Measurements from ENCODE around the gene SBDS.
A peak's percentile ranks its signal among the peaks of the same experiment; 100 is the strongest.

SBDS gene

GRCh38 chr7:66952343-66953043, 42.9 kb downstream of the SBDS start:
- H3K4me3 ChIP-seq (ENCODE audit: low read depth, low read length), result no peak overlapping the region
- DNase-seq (ENCODE audit: low read depth), result peak; percentile 11

- peak; percentile 17 for DNase-seq (ENCODE audit: low read depth)
- no peak overlapping the region for H3K4me3 ChIP-seq (ENCODE audit: low read depth, low read length)
Measured at GRCh38 chr7:66950763-66951162, 44.6 kb downstream of the SBDS start.

- DNase-seq (ENCODE audit: low read depth), result no peak
Measured at GRCh38 chr7:66950311-66950710, 45.1 kb downstream of the SBDS start.

GRCh38 chr7:66948480-66949109, 46.8 kb downstream of the SBDS start:
- no peak overlapping the region for H3K4me3 ChIP-seq (ENCODE audit: low read depth, low read length)
- no peak for DNase-seq (ENCODE audit: low read depth)

More at GRCh38 chr7:66950311-66950710, 45.1 kb downstream of the SBDS start:
- no peak overlapping the region for H3K4me3 ChIP-seq (ENCODE audit: low read depth, low read length)

GRCh38 chr7:66946545-66946944, 48.8 kb downstream of the SBDS start:
- no peak overlapping the region for H3K4me3 ChIP-seq (ENCODE audit: low read depth, low read length)
- DNase-seq (ENCODE audit: low read depth), result no peak

GRCh38 chr7:66939325-66939724, 56.1 kb downstream of the SBDS start:
- no peak for DNase-seq (ENCODE audit: low read depth)
- no peak overlapping the region for H3K4me3 ChIP-seq (ENCODE audit: low read depth, low read length)

- H3K4me3 ChIP-seq (ENCODE audit: low read depth, low read length), result no peak overlapping the region
- DNase-seq (ENCODE audit: low read depth), result no peak
Measured at GRCh38 chr7:66937940-66938339, 57.4 kb downstream of the SBDS start.
